Kidney (tissue), 14 donors: ENCODE results near the gene SMARCA2. TPM values are rescaled to one million over a fixed set of nuclear protein-coding genes. Genes with fewer than 3 reads are reported as not detected.

Source experiments
- DNase-seq, 5 donors: peaks; one replicate each; pipeline ENCODE4 v3.0.0-alpha.2; 2013 to 2020
- FAIRE-seq: peaks from 2 replicates; lab custom pipeline; 2012; peaks lifted over from hg19 to GRCh38; lab: Jason Lieb, UNC
- H3K27ac ChIP-seq, 2 donors: one replicate each; pipeline ENCODE4 v1.7.0; 2013; ENCODE audit warnings: low read depth in 2 of 2, low read length in 2 of 2, inconsistent platforms in 1 of 2
- H3K27me3 ChIP-seq: one replicate; pipeline ENCODE4 v1.7.1; 2013; ENCODE audit warnings: low read length, inconsistent platforms; ENCODE audit not compliant: control insufficient read depth, insufficient read depth
- H3K36me3 ChIP-seq, 3 donors: one replicate each; pipeline versions ENCODE4 v1.7.0 to v1.7.1; 2013; ENCODE audit warnings: low read length in 3 of 3, control low read depth in 1 of 3, inconsistent platforms in 1 of 3; ENCODE audit not compliant: insufficient read depth in 3 of 3, control insufficient read depth in 2 of 3
- H3K4me1 ChIP-seq, 3 donors: one replicate each; pipeline versions ENCODE4 v1.7.0 to v1.7.1; 2013; ENCODE audit warnings: low read length in 3 of 3, inconsistent platforms in 1 of 3, low read depth in 1 of 3; ENCODE audit not compliant: control insufficient read depth in 2 of 3, insufficient read depth in 2 of 3
- H3K4me3 ChIP-seq, 3 donors: one replicate each; pipeline versions ENCODE4 v1.7.0 to v1.8.1; 2013; ENCODE audit warnings: low read length in 3 of 3, control low read depth in 1 of 3, inconsistent platforms in 1 of 3
- H3K9ac ChIP-seq, 3 donors: one replicate each; pipeline versions ENCODE4 v1.7.0 to v1.7.1; 2013; ENCODE audit warnings: low read length in 3 of 3, control low read depth in 1 of 3, inconsistent platforms in 1 of 3
- H3K9me3 ChIP-seq, 3 donors: one replicate each; pipeline versions ENCODE4 v1.7.0 to v1.7.1; 2013; ENCODE audit warnings: low read length in 3 of 3, control low read depth in 1 of 3, inconsistent platforms in 1 of 3; ENCODE audit not compliant: control insufficient read depth in 2 of 3, insufficient read depth in 1 of 3
- intact Hi-C: fragments of 100-400 bp; cut with DNase I; formaldehyde crosslinking; loops from one replicate; pipeline ENCODE4 v1.11.1; 2022
- polyA plus RNA-seq: library from polyadenylated mRNA; stranded (reverse); fragments of 350-450 nt; fragmentation: Illumina TruSeq; extraction: RNeasy Lipid Tissue Mini Kit (QIAGEN cat#74804); gene quantifications from one replicate; pipeline ENCODE4 v1.2.3, GENCODE V29; 2014; ENCODE audit warnings: low read depth, low replicate concordance; ENCODE audit not compliant: insufficient read depth
- total RNA-seq: library from RNA; stranded (reverse); fragmentation: NEBNext Ultra II Directional; extraction: Animal tissue kit (Norgen Biotek cat#: 25700); gene quantifications from one replicate; pipeline ENCODE4 v1.2.1, GENCODE V29; 2021
- TF ChIP-seq, protein P1 (sequence below): IDR thresholded peaks from 3 replicates; pipeline ENCODE4 v1.5.1; 2012; ENCODE audit warnings: mild to moderate bottlenecking, moderate library complexity, borderline replicate concordance; ENCODE audit not compliant: insufficient read depth; ENCODE audit errors: extremely low read depth
- donor health status: control.
- donor health status: control.
- donor health status: control.
- donor health status: control.
- donor health status: control.
- donor health status: DM: yes; HTN: yes; CAD: no.
- donor health status: Normal renal cell carcinoma (clear cell type).

The SMARCA2 gene
- total and polyA plus RNA-seq, 2 donors from 2014 or later, result 54.3 to 189 TPM

GRCh38 chr9:2047916-2048315 lies 32.8 kb downstream of the SMARCA2 start:
- FAIRE-seq, result no peak
- intact Hi-C loops, result no loop called here

DNA sequence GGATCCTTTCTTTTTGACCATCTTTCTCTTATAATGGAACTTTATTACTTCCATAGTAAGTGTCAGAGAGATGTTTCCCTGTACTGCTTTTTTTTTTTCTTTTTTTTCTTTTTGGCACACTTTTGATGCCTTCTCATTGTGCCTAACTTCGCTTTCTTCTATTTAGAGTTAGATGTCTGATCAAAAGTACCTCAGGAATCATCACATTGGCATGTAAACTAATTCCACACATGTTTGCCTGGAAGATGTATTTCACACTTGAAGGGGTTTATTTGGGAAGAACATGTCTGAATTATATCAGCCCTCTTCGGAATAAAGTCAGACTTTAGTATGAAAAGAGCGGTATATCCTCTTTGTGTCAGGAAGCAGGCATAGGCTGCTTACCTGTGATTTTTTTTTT lies 35.1 kb downstream of the SMARCA2 start:
- H3K9me3 ChIP-seq, result no peaks in the 10 kb centered on the region
- no peak for DNase-seq
- intact Hi-C loops, result no loop called here
- no peak overlapping the region for H3K4me3 ChIP-seq
- no peak overlapping the region for H3K27ac ChIP-seq
- peaks cover 2 to 7% (median 4%) of the 10 kb centered on the region in 3 donors for H3K36me3 ChIP-seq
- FAIRE-seq, result no peak
- no peaks in the 10 kb centered on the region for H3K4me1 ChIP-seq
- peaks cover 3% of the 10 kb centered on the region for H3K27me3 ChIP-seq
- TF ChIP-seq, protein P1, sequence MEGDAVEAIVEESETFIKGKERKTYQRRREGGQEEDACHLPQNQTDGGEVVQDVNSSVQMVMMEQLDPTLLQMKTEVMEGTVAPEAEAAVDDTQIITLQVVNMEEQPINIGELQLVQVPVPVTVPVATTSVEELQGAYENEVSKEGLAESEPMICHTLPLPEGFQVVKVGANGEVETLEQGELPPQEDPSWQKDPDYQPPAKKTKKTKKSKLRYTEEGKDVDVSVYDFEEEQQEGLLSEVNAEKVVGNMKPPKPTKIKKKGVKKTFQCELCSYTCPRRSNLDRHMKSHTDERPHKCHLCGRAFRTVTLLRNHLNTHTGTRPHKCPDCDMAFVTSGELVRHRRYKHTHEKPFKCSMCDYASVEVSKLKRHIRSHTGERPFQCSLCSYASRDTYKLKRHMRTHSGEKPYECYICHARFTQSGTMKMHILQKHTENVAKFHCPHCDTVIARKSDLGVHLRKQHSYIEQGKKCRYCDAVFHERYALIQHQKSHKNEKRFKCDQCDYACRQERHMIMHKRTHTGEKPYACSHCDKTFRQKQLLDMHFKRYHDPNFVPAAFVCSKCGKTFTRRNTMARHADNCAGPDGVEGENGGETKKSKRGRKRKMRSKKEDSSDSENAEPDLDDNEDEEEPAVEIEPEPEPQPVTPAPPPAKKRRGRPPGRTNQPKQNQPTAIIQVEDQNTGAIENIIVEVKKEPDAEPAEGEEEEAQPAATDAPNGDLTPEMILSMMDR, result no peak
- H3K9ac ChIP-seq, result no peak overlapping the region

More at GRCh38 chr9:2047916-2048315, 32.8 kb downstream of the SMARCA2 start:
- Histone ChIP-seq H3K9me3 (no peaks in the 10 kb centered on the region), H3K36me3 (peaks cover 0 to 7% (median 2%) of the 10 kb centered on the region in 3 donors), H3K27me3 (peaks cover 3% of the 10 kb centered on the region), H3K4me1 (no peaks in the 10 kb centered on the region), H3K27ac (no peak overlapping the region), H3K4me3 (no peak overlapping the region), H3K9ac (no peak overlapping the region)
- TF ChIP-seq, protein P1, result no peak
- DNase-seq, result no peak

DNA sequence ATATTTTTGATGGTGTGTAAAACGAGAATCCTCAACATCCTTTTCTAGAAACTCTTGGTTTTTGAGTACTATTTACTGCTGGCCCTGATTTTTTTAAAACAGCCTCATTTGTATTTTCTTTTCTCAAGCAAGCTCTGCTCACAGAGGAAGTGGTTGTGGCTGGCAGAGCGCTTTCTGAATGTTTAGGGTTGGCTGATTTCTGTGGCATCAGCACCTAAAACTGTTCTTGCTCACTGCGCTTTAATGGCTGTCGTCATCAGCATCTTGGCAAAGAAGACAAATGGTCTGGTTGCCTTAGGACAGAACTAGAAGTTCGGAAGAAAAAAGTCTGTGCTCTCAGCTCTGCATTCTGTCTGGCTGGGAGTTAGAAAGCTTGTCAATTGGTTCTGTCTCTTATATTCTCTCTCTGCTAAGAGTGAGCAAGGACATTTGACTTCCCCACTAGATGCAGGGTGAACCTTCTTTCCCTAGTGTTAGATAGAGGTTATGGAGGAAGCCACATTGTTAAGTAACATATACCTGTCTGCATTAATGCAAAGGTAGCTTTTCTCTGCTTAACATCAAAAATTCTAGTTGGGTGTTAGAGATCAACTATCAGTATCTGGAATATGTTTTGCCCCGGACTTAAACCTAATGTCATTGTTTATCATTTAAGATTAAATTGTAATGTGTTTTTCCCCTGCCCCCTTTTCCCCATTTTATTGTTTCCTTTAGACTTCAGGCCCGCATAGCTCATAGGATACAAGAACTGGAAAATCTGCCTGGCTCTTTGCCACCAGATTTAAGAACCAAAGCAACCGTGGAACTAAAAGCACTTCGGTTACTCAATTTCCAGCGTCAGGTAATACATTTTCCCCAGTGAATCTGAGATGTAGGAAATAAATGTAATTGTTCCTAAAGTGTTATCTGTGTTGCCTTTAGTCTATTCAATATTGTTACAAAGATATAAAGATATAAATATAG lies 39.0 kb downstream of the SMARCA2 start:
- no peak for FAIRE-seq
- Histone ChIP-seq H3K27me3 (no peaks in the 10 kb centered on the region), H3K27ac (no peak overlapping the region), H3K9me3 (no peaks in the 10 kb centered on the region), H3K4me3 (no peak overlapping the region), H3K4me1 (no peaks in the 10 kb centered on the region), H3K36me3 (peaks cover 0 to 24% (median 10%) of the 10 kb centered on the region in 3 donors), H3K9ac (no peak overlapping the region)
- TF ChIP-seq, protein P1, result no peak
- intact Hi-C loops, result no loop called here
- peak in 3 of 5 donors; percentile 21 to 65 (median 48) for DNase-seq
